Tibial artery (tissue), 4 donors: Measurements from ENCODE around the gene ANKRD50.

ENCODE experiments used
- DNase-seq, 2 donors: peaks; one replicate each; pipeline ENCODE4 v3.0.0-alpha.2; 2019
- H3K27ac ChIP-seq, 2 donors: fragments of 200-600 bp; sonication (generic) in 1 of 2; 1 replicate in 1 of 2; 2 replicates in 1 of 2; pipeline ENCODE4 v1.5.1; 2018 to 2019; ENCODE audit warnings: mild to moderate bottlenecking in 1 of 2
- H3K27me3 ChIP-seq, 2 donors: fragments of 200-600 bp; sonication (generic) in 1 of 2; one replicate each; pipeline versions ENCODE4 v1.5.1 to v1.6.0; 2016 to 2019
- H3K36me3 ChIP-seq, 3 donors: fragments of 200-600 bp; sonication (generic) in 2 of 3; one replicate each; pipeline ENCODE4 v1.5.1; 2016 to 2019; ENCODE audit warnings: mild to moderate bottlenecking in 2 of 3
- H3K4me1 ChIP-seq, 4 donors: fragments of 200-600 bp; sonication (generic) in 2 of 4; 1 replicate in 3 of 4; 2 replicates in 1 of 4; pipeline ENCODE4 v1.5.1; 2016 to 2019
- H3K4me3 ChIP-seq, 2 donors: fragments of 200-600 bp; sonication (generic) in 1 of 2; 1 replicate in 1 of 2; 2 replicates in 1 of 2; pipeline ENCODE4 v1.5.1; 2018 to 2019; ENCODE audit warnings: mild to moderate bottlenecking in 2 of 2
- H3K9me3 ChIP-seq, 3 donors: fragments of 200-600 bp; sonication (generic) in 1 of 3; one replicate each; pipeline ENCODE4 v1.5.1; 2016 to 2019
- CTCF ChIP-seq, 2 experiments: fragments of 200-600 bp in 1 of 2; fragments of 450-650 bp in 1 of 2; IDR thresholded peaks; one replicate each; pipeline ENCODE4 v1.5.1; 2017 to 2019; ENCODE audit warnings: antibody characterized with exemption in 2 of 2, mild to moderate bottlenecking in 1 of 2, moderate library complexity in 1 of 2
- intact Hi-C: fragments of 100-400 bp; cut with DNase I; formaldehyde crosslinking; loops from one replicate; pipeline ENCODE4 v1.15.0; 2023; ENCODE audit warnings: low total_unique reads

The ANKRD50 gene

GRCh38 chr4:124737619-124738018 lies 25.1 kb upstream of the ANKRD50 start:
- Histone ChIP-seq H3K4me3 (no peak overlapping the region), H3K9me3 (no peaks in the 10 kb centered on the region), H3K36me3 (no peaks in the 10 kb centered on the region), H3K4me1 (no peaks in the 10 kb centered on the region), H3K27ac (no peak overlapping the region), H3K27me3 (no peaks in the 10 kb centered on the region)
- intact Hi-C loops = no loop called here
- no peak for TF ChIP-seq CTCF (IDR thresholded peaks at IDR 0.05)
- no peak for DNase-seq

- TF ChIP-seq CTCF (IDR thresholded peaks at IDR 0.05) = no peak
- no peak overlapping the region for H3K4me3 ChIP-seq
- no peak overlapping the region for H3K27ac ChIP-seq
- intact Hi-C loops = no loop called here
- no peaks in the 10 kb centered on the region for H3K9me3 ChIP-seq
- H3K4me1 ChIP-seq = no peaks in the 10 kb centered on the region
- no peaks in the 10 kb centered on the region for H3K36me3 ChIP-seq
- DNase-seq = no peak
- H3K27me3 ChIP-seq = no peaks in the 10 kb centered on the region
These were observed 24.0 kb upstream of the ANKRD50 start for GRCh38 chr4:124736526-124736925.

DNA sequence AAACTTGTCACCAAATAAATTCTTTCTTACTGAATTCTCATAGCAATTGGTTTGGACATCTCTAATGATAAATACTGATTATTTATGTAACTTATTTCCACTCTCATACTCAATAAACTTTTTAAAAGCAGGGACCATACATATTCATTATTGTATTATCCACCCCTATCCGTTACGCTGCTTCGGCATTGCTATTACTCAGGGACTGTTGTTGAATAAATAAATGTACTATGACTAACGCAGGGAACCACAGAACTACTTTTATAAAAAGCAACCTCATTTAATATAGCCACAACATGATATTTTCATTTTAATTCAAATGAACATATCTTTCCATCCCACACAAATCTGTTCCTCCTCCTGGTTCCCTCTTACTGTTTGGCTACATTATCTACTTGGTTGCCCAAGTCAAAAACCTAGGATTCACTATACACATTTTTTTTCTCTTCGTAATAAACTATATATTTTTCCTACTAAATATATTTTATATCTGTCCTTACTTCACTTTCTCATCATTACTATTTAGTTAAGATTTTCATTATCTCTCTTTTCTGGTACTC lies 14.9 kb upstream of the ANKRD50 start:
- no peak for DNase-seq
- Histone ChIP-seq H3K4me1 (no peaks in the 10 kb centered on the region), H3K27me3 (no peaks in the 10 kb centered on the region), H3K4me3 (no peak overlapping the region), H3K36me3 (no peaks in the 10 kb centered on the region), H3K27ac (no peak overlapping the region), H3K9me3 (no peaks in the 10 kb centered on the region)
- no peak for TF ChIP-seq CTCF (IDR thresholded peaks at IDR 0.05)
- intact Hi-C loops = no loop called here

GRCh38 chr4:124726269-124726668 lies 13.7 kb upstream of the ANKRD50 start:
- DNase-seq = no peak
- TF ChIP-seq CTCF (IDR thresholded peaks at IDR 0.05) = no peak
- Histone ChIP-seq H3K9me3 (no peaks in the 10 kb centered on the region), H3K4me3 (no peak overlapping the region), H3K36me3 (no peaks in the 10 kb centered on the region), H3K27me3 (no peaks in the 10 kb centered on the region), H3K27ac (no peak overlapping the region), H3K4me1 (no peaks in the 10 kb centered on the region)
- intact Hi-C loops = no loop called here

- H3K4me3 ChIP-seq = no peak overlapping the region
- no peaks in the 10 kb centered on the region for H3K4me1 ChIP-seq
- no peaks in the 10 kb centered on the region for H3K27me3 ChIP-seq
- no peaks in the 10 kb centered on the region for H3K9me3 ChIP-seq
- intact Hi-C loops = no loop called here
- no peak for TF ChIP-seq CTCF (IDR thresholded peaks at IDR 0.05)
- DNase-seq = no peak
- H3K27ac ChIP-seq = no peak overlapping the region
- no peaks in the 10 kb centered on the region for H3K36me3 ChIP-seq
These were observed 9.5 kb upstream of the ANKRD50 start for GRCh38 chr4:124722071-124722470.

- intact Hi-C loops = no loop called here
- no peaks in the 10 kb centered on the region for H3K36me3 ChIP-seq
- H3K27ac ChIP-seq = no peak overlapping the region
These were observed 4.6 kb upstream of the ANKRD50 start for GRCh38 chr4:124717101-124717500.

More at GRCh38 chr4:124717101-124717500, 4.6 kb upstream of the ANKRD50 start:
- Histone ChIP-seq H3K4me1 (no peaks in the 10 kb centered on the region), H3K9me3 (no peaks in the 10 kb centered on the region), H3K4me3 (no peak overlapping the region), H3K27me3 (no peaks in the 10 kb centered on the region)
- no peak for DNase-seq
- no peak for TF ChIP-seq CTCF (IDR thresholded peaks at IDR 0.05)
